GM19239 (cell line): ENCODE data around the gene TM9SF2.

Experiments
- DNase-seq: peaks from one replicate; pipeline ENCODE4 v3.0.0; 2011; ENCODE audit warnings: low spot score; ENCODE audit not compliant: insufficient read length
- FAIRE-seq: peaks from 2 replicates; lab custom pipeline; 2011; peaks lifted over from hg19 to GRCh38; lab: Jason Lieb, UNC

Gene TM9SF2

GRCh38 chr13:99572131-99572530 lies 70.9 kb downstream of the TM9SF2 start:
- DNase-seq (no peak), FAIRE-seq (no peak)

- DNase-seq (no peak), FAIRE-seq (no peak)
Measured at GRCh38 chr13:99572921-99573320, 71.6 kb downstream of the TM9SF2 start.

DNA sequence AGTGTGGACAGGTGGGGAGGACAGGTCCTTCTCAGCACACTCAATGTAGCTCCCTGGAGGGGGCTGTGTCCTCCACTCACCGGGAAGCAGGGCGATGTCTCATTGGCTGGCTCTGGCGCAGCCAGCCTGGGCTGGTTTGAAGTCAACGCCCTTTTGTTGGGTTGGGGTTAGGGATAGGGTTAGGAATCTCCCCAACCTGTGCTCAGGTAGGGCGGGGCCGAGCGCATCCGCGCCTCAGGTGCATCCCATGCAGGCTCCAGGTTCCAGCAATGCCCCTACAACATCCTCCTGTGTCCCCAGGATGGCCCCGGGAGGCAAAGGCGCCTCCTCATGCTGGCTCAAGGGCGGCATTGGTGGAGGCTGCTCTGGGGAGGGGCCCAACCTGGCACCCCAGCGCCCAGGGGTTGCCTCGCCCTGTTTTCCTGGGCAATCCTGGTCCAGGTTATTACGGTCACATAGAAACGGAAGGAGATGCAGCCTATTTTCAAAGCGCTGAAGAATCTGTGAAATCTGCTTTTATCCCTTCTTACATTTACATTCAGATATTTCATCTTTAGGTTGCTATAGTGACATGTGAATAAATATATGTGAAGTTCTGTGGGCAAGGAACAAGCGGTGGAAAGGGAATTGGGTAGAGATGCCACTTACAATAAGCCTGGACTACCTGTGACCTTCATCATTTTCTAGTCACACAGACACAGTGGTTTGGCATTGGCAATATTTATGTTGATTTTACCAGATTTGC lies 74.3 kb downstream of the TM9SF2 start:
- no peak for FAIRE-seq
- no peak for DNase-seq

DNA sequence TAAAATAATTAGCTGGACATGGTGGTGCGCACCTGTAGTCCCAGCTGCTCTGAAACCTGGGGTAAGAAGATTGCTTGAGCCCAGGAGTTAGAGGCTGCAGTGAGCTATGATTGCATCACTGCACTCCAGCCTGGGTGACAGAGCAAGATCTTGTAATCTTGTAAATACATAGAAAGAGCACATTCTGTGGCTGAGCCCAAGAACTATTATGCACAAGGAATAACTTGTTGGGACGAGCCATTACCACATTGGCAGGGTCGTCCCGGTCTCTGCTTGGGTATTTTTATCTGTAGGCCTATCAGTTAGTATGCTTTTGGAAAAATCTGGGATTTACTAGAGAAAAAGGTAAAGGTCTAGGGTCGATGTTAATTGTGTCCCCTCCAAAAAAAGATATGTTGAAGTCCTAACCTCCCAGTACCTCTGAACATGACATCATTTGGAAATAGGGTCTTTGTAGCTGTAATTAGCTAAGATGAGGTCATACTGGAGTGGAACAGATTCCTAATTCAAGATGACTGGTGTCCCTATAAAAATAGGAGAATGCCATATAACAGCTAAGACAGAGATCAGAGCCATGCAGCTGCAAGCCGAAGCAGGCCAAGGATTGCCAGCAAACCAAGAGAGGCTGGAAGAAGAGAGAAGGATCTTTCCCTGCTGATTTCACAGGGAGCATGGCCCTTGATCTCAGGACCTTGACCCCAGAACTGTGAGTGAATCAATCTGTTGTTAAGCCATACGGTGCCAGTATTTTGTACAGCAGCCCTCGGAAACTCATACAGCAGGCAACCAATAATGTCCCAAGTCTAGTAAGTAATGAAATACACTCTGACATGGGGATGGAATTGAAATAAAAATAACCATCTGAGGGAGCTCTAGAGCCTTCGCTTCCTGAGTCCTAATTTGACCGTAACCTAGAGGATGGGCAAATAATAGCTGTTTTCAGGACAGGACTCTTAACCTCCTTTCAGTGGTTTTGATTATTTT lies 77.0 kb downstream of the TM9SF2 start:
- FAIRE-seq (no peak), DNase-seq (no peak)

DNA sequence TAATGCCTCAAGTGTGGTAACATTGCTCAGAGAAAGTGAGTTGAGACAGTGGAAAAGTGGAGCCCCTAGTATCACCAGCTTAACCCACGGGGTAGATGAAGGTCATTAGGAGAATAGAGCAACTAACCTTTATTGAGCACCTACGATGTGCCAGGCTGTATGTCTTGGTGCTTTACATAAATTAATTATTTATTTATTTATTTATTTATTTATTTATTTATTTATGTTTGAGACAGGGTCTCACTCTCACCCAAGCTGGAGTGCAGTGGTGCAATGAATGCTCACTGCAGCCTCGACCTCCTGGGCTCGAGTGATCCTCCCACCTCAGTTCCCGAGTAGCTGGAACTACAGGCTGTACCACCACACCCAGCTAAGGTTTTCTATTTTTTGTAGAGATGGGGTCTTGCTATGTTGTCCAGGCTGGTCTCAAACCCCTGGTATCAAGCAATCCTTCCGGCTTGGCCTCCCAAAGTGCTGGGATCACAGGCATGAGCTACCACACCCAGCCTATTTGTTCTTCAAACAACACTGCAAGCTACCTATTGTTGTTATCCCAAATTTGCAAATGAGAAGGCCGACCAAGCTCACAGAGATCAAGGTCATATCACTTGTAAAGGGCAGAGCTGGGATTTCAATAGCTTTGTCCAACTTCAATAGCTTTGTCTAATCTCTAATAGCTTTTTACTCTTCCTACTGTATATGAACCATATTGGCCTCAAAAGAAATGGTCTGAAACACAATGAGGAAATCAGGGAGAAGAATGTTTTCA lies 79.4 kb downstream of the TM9SF2 start:
- DNase-seq = no peak
- FAIRE-seq = no peak

DNA sequence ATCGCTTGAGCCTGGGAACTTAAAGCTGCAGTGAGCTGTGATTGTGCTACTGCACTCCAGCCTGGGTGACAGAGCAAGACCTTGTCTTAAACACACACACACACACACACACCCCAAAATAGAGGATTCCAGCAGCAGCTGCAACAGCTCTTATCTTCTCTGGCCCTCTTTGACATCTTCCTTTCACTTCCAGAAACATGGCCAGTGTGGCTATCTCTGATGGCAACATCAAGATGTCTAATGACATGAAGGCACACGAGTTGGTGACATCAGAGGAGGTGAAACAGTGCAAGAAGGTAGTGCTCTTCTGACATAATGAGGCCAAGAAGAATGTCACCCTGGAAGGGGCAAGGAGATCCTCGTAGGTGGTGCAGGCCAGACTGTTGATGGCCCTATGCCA lies 81.2 kb downstream of the TM9SF2 start:
- FAIRE-seq = no peak

DNA sequence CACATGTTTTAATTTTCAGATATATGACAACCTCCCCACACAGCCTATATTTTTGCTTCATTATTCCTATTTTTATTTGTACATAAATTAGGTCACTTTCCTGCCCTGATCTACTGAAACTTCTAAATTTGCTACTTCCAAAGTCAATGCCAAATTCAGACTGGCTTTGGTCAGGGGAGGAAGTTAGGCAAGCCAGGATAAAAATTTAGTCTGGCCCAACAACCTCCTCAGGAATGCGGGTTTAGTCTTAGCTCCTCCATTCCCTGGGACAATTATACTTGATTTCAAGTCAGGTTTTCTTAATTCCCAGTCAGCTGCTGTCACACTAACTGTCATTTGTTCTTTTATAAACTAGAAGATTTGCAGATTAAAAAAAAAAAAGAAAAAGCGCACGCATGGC lies 84.3 kb downstream of the TM9SF2 start:
- FAIRE-seq = no peak
- no peak for DNase-seq

More for the DNA sequence above, 81.2 kb downstream of the TM9SF2 start:
- no peak for DNase-seq

DNA sequence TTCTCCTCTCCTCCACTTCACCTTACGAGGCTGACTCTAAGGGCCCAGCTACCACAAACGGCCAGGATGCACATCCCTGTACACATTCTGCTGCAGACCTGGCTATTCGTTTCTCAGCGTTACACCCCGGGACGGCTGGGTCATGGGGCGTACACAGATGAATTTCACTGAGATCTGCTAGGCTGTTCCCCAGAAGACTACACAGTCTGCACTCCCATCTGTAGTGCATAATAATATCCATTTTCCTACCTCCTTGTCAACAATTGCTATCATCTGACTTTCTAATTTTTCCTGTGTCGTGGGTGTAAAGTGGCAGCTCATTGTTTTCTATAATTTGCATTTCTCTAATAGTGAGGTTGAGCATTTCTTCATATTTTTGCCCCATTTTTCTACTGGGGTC lies 85.7 kb downstream of the TM9SF2 start:
- DNase-seq = no peak
- FAIRE-seq = no peak

- DNase-seq (no peak), FAIRE-seq (no peak)
Measured at GRCh38 chr13:99587893-99588606, 86.8 kb downstream of the TM9SF2 start.

GRCh38 chr13:99589575-99589974 lies 88.3 kb downstream of the TM9SF2 start:
- DNase-seq = no peak
- FAIRE-seq = no peak

DNA sequence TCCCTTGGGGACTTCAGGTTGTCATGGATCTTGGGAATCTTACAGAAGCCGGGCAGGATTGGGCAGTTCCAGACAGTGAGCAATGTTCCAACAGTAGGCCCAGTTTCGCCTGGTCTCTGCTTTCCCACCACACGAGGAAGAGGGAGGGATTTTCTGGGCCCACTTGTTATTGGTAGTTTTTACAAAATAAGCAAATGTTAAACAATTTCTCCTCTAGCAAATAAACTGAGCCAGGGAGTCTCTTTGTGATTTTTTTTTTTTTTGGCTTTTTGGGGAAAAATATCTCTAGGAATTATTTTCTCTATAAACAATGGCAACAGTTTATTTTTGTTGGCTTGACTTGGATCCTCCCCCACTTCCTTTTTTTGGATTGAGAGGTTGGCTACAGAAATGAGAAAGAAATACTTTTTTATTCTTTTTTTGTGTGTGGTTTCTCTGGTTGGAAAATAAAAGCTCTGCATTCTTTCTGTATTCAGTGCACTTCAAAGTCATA lies 89.3 kb downstream of the TM9SF2 start:
- no peak for DNase-seq
- no peak for FAIRE-seq

DNA sequence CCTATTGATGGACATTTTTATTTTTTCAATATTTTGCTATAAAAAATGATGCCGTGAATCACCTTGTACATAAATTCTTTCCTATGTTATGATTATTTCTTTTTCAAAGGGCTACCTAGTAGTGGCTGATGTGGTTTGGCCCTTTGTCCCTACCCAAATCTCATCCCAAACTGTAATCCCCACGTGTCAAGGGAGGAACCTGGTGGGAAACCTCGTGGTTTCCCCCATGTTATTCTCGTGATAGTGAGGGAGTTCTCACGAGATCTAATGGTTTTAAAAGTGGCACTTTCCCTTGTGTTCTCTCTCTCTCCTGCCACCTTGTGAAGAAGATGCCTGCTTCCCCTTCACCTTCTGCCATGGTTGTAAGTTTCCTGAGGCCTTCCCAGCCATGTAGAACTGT lies 94.9 kb downstream of the TM9SF2 start:
- FAIRE-seq (no peak), DNase-seq (no peak)

GRCh38 chr13:99600318-99600717 lies 99.0 kb downstream of the TM9SF2 start:
- FAIRE-seq = no peak
- DNase-seq = no peak

- no peak for FAIRE-seq
- no peak for DNase-seq
Measured at GRCh38 chr13:99601535-99601934, 100.3 kb downstream of the TM9SF2 start.

GRCh38 chr13:99604636-99605035 lies 103.4 kb downstream of the TM9SF2 start:
- DNase-seq (no peak), FAIRE-seq (no peak)

DNA sequence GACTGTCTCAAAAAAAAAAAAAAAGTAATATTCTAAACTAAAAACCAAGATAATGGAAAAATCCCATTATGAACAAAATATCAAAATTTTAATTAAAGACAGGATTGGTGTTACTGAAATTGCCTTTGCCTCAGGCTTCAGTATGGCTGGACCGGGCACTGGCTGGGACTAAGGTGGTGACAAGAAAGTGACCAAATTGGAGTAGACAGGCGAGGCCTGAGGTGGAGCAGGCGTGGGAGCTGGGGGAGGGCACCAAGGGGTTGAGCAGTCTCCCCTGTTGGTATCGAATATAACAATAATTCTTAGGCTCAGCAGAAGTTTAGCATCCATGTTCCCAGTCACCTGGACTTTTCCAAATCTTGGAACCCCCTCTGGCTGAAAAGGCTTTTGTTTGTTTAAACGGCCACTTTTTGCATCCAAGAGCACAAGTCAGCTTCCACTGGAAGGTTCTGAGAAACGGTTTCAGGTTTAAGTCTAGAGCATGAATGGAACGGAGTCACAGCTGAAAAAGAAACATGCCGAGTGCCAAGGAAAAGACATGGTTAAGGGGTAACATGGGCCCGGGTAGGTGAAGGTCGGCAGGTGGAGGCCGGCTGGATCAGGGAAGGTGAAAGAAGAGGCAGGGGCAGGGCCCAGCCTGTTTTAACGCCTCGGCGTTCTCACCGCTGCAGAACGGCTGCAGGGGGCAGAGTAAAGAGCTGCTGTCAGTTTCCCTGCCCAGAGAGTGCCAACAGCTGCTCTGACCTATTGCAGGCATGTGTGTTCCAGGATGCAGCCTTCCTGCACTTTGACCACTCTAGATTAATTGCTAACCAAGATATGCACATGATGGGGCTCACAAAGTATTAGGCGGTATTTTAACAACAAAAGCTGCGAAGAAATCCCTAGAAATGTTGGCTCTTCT lies 104.4 kb downstream of the TM9SF2 start:
- peak; percentile 88 for FAIRE-seq
- peak; percentile 28 for DNase-seq

GRCh38 chr13:99606324-99607066 lies 105.2 kb downstream of the TM9SF2 start, which contains the start of gene CLYBL:
Gene CLYBL (plus strand): TSS chr13:99606690.
- DNase-seq (peak; percentile 72), FAIRE-seq (no peak)

GRCh38 chr13:99608345-99608744 lies 107.1 kb downstream of the TM9SF2 start:
- FAIRE-seq (no peak), DNase-seq (no peak)
